Stimulated activated naive CD8-positive, alpha-beta T cell treated with anti-CD3 and anti-CD28 coated beads, Interleukin-15, Interleukin-2, amounts not matched to agents 100 U/mL and 50 U/mL, for 24 hours (primary cell): ENCODE data around the gene KRTAP10-9.
A peak's percentile ranks its signal among the peaks of the same experiment; 100 is the strongest.
"Not testable (repeated sequence)": the region's sequence is repeated elsewhere in the genome, so short reads cannot be mapped to it uniquely, and the experiment has no call there.

Source experiments
- ATAC-seq: fragments of 150-1000 bp; cut with Tn5 transposase; one replicate; pipeline ENCODE4 v1.10.0; 2021
- DNase-seq: peaks from one replicate; pipeline ENCODE4 v3.0.0; 2021

The KRTAP10-9 gene

GRCh38 chr21:44615466-44615865 lies 11.4 kb upstream of the KRTAP10-9 start:
- ATAC-seq = no peak
- DNase-seq = no peak

- DNase-seq = no peak
- ATAC-seq = no peak
These were observed 10.8 kb upstream of the KRTAP10-9 start for GRCh38 chr21:44615911-44616590.

GRCh38 chr21:44616591-44616926 lies 10.3 kb upstream of the KRTAP10-9 start:
- no peak for DNase-seq
- no peak for ATAC-seq

GRCh38 chr21:44617071-44617501 lies 9.8 kb upstream of the KRTAP10-9 start:
- ATAC-seq (no peak), DNase-seq (no peak)

GRCh38 chr21:44618504-44618903 lies 8.4 kb upstream of the KRTAP10-9 start:
- DNase-seq (no peak), ATAC-seq (no peak)

GRCh38 chr21:44618909-44619308 lies 8.0 kb upstream of the KRTAP10-9 start:
- peak; percentile 88 for ATAC-seq
- peak; percentile 49 for DNase-seq

GRCh38 chr21:44619886-44620285 lies 7.0 kb upstream of the KRTAP10-9 start:
- no peak for ATAC-seq
- DNase-seq = no peak

GRCh38 chr21:44623575-44623974 lies 3.3 kb upstream of the KRTAP10-9 start:
- no peak for DNase-seq
- ATAC-seq = no peak

GRCh38 chr21:44625756-44626155 lies 1.1 kb upstream of the KRTAP10-9 start:
- ATAC-seq (no peak), DNase-seq (no peak)

GRCh38 chr21:44626262-44626661 lies 631 bp upstream of the KRTAP10-9 start:
- ATAC-seq = no peak
- no peak for DNase-seq

GRCh38 chr21:44627181-44627822 lies 409 bp downstream of the KRTAP10-9 start:
- not testable (repeated sequence) for DNase-seq, ATAC-seq

- DNase-seq, ATAC-seq: not testable (repeated sequence)
These were observed 939 bp downstream of the KRTAP10-9 start for GRCh38 chr21:44627831-44628233.

- ATAC-seq (peak; percentile 36), DNase-seq (no peak)
These were observed 2.0 kb downstream of the KRTAP10-9 start for GRCh38 chr21:44628707-44629391.

- no peak for ATAC-seq
- no peak for DNase-seq
These were observed 3.5 kb downstream of the KRTAP10-9 start for GRCh38 chr21:44630440-44630839.

- ATAC-seq (no peak), DNase-seq (no peak)
These were observed 5.2 kb downstream of the KRTAP10-9 start for GRCh38 chr21:44632067-44632466.

- ATAC-seq = no peak
- DNase-seq = no peak
These were observed 9.5 kb downstream of the KRTAP10-9 start for GRCh38 chr21:44636209-44637017.

- no peak for ATAC-seq
- DNase-seq = no peak
These were observed 10.3 kb downstream of the KRTAP10-9 start, which contains the start of gene KRTAP10-10 for GRCh38 chr21:44637018-44637850. KRTAP10-10 (plus strand) TSS chr21:44637356; CDS start chr21:44637418, 62 bp downstream.

GRCh38 chr21:44637851-44638348 lies 11.0 kb downstream of the KRTAP10-9 start:
- not testable (repeated sequence) for DNase-seq, ATAC-seq

GRCh38 chr21:44638506-44639330 lies 11.8 kb downstream of the KRTAP10-9 start:
- DNase-seq, ATAC-seq: not testable (repeated sequence)

- DNase-seq (no peak), ATAC-seq (no peak)
These were observed 12.4 kb downstream of the KRTAP10-9 start for GRCh38 chr21:44639331-44639655.
